ENCODE measurements around the gene KIF16B.

Gene KIF16B

DNA sequence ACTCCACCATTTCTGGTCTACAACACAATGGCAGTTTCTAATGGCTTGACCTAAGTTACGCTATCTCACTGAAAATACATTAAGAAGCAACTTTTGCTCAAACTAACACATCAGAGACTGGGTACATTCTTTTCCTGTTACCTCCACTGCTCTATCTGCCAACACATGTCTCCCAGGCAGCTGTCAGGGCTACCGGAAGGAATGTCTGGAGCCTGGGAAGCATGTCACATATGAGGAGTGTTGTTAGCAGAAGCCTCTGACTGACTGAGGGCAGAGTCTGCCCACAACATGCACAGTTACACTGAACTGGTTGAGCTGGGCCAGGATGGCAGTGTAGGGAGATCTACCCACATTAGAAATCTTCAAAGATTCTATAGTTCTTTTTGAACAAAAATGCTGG, 264.5 kb downstream of the KIF16B start:
- intact Hi-C loops (cut with micrococcal nuclease): no loop called here
- Mint-ChIP-seq H3K9me3 (peaks cover 16% of the 10 kb centered on the region), H3K36me3 (ENCODE audit: low read depth) (peaks cover 24% of the 10 kb centered on the region)

GRCh38 chr20:16302818-16303217, 270.4 kb downstream of the KIF16B start:
- no peak overlapping the region for H3K4me3 Mint-ChIP-seq
- H3K27ac Mint-ChIP-seq: no peak overlapping the region
- H3K9me3 Mint-ChIP-seq: peaks cover 52% of the 10 kb centered on the region
- H3K36me3 Mint-ChIP-seq (ENCODE audit: low read depth): peaks cover 25% of the 10 kb centered on the region
- intact Hi-C loops (cut with micrococcal nuclease): no loop called here
- no peaks in the 10 kb centered on the region for H3K27me3 Mint-ChIP-seq
- H3K4me1 Mint-ChIP-seq (ENCODE audit: low read depth): no peaks in the 10 kb centered on the region

More for the DNA sequence above, 264.5 kb downstream of the KIF16B start:
- H3K4me1 Mint-ChIP-seq (ENCODE audit: low read depth): no peaks in the 10 kb centered on the region
- no peaks in the 10 kb centered on the region for H3K27me3 Mint-ChIP-seq
- no peak overlapping the region for H3K4me3 Mint-ChIP-seq
- no peak overlapping the region for H3K27ac Mint-ChIP-seq

DNA sequence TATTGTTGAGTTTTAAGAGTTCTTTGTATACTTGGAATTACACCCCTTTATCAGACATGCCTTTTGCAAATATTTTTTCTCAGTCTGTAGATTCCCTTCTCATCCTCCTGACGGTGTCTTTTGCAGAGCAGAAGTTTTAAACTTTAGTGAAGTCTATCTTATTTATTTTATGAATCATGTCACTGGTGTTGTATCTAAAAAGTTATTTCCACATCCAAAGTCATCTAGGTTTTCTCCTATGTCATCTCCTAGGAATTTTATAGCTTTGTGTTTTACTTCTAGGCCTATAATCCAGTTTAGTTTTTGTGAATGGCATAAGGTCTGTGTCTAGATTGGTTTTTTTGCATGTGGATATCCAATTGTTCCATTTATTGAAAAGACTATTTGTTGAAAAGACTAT, 271.3 kb downstream of the KIF16B start:
- Mint-ChIP-seq H3K9me3 (peaks cover 55% of the 10 kb centered on the region), H3K4me1 (ENCODE audit: low read depth) (no peaks in the 10 kb centered on the region), H3K4me3 (no peak overlapping the region), H3K27me3 (no peaks in the 10 kb centered on the region), H3K36me3 (ENCODE audit: low read depth) (peaks cover 33% of the 10 kb centered on the region), H3K27ac (no peak overlapping the region)
- intact Hi-C loops (cut with micrococcal nuclease): no loop called here

GRCh38 chr20:16299897-16300296, 273.4 kb downstream of the KIF16B start:
- Mint-ChIP-seq H3K4me3 (no peak overlapping the region), H3K27ac (no peak overlapping the region), H3K27me3 (no peaks in the 10 kb centered on the region), H3K9me3 (peaks cover 46% of the 10 kb centered on the region), H3K36me3 (ENCODE audit: low read depth) (peaks cover 40% of the 10 kb centered on the region), H3K4me1 (ENCODE audit: low read depth) (no peaks in the 10 kb centered on the region)
- intact Hi-C loops (cut with micrococcal nuclease): no loop called here

- H3K36me3 Mint-ChIP-seq (ENCODE audit: low read depth): peaks cover 28% of the 10 kb centered on the region
- no peak overlapping the region for H3K27ac Mint-ChIP-seq
Measured at GRCh38 chr20:16296931-16297330, 276.3 kb downstream of the KIF16B start.

GRCh38 chr20:16295534-16295933, 277.7 kb downstream of the KIF16B start:
- peaks cover 30% of the 10 kb centered on the region for H3K36me3 Mint-ChIP-seq (ENCODE audit: low read depth)
- no peaks in the 10 kb centered on the region for H3K27me3 Mint-ChIP-seq
- H3K4me1 Mint-ChIP-seq (ENCODE audit: low read depth): no peaks in the 10 kb centered on the region
- no peak overlapping the region for H3K27ac Mint-ChIP-seq
- peaks cover 9% of the 10 kb centered on the region for H3K9me3 Mint-ChIP-seq
- no peak overlapping the region for H3K4me3 Mint-ChIP-seq
- intact Hi-C loops (cut with micrococcal nuclease): no loop called here

More at GRCh38 chr20:16296931-16297330, 276.3 kb downstream of the KIF16B start:
- peaks cover 22% of the 10 kb centered on the region for H3K9me3 Mint-ChIP-seq
- H3K4me3 Mint-ChIP-seq: no peak overlapping the region
- H3K4me1 Mint-ChIP-seq (ENCODE audit: low read depth): no peaks in the 10 kb centered on the region
- intact Hi-C loops (cut with micrococcal nuclease): no loop called here
- H3K27me3 Mint-ChIP-seq: no peaks in the 10 kb centered on the region

DNA sequence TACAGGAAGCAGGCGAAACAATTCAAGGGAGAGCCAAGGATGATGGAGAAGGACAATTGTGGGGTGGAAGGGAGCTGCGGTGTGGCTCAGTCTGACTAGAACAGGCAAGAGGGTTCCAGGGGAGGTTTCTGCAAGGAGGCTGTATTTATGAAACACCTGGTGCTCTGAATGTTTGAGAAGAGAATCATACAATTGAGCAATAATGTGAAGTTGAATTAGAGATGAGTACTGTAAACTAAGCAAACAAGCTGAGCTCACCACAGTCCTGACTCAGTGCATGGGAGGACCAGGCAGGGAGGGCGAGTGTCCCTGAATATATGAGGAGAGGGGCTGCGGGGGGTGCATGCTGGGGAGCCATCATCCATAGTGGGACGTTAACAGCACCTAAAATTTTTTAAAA, 279.7 kb downstream of the KIF16B start:
- no peaks in the 10 kb centered on the region for H3K27me3 Mint-ChIP-seq
- H3K27ac Mint-ChIP-seq: no peak overlapping the region
- H3K9me3 Mint-ChIP-seq: peaks cover 8% of the 10 kb centered on the region
- no peak overlapping the region for H3K4me3 Mint-ChIP-seq
- H3K4me1 Mint-ChIP-seq (ENCODE audit: low read depth): no peaks in the 10 kb centered on the region
- H3K36me3 Mint-ChIP-seq (ENCODE audit: low read depth): peaks cover 28% of the 10 kb centered on the region
- intact Hi-C loops (cut with micrococcal nuclease): loop anchor here (5.0 kb wide), 1 partner anchor 61 kb away; no protein-coding TSS in a partner anchor

GRCh38 chr20:16292226-16292880, 280.9 kb downstream of the KIF16B start:
- Mint-ChIP-seq H3K36me3 (ENCODE audit: low read depth) (peaks cover 16% of the 10 kb centered on the region), H3K4me3 (no peak overlapping the region), H3K27ac (no peak overlapping the region), H3K27me3 (no peaks in the 10 kb centered on the region), H3K4me1 (ENCODE audit: low read depth) (no peaks in the 10 kb centered on the region), H3K9me3 (no peaks in the 10 kb centered on the region)
- intact Hi-C loops (cut with micrococcal nuclease): loop anchor here (5.0 kb wide), 1 partner anchor 60 kb away; no protein-coding TSS in a partner anchor

GRCh38 chr20:16290358-16290757, 282.9 kb downstream of the KIF16B start:
- H3K4me1 Mint-ChIP-seq (ENCODE audit: low read depth): no peaks in the 10 kb centered on the region
- H3K36me3 Mint-ChIP-seq (ENCODE audit: low read depth): peaks cover 10% of the 10 kb centered on the region
- no peaks in the 10 kb centered on the region for H3K9me3 Mint-ChIP-seq
- H3K4me3 Mint-ChIP-seq: no peak overlapping the region
- intact Hi-C loops (cut with micrococcal nuclease): loop anchor here (5.0 kb wide), 1 partner anchor 58 kb away; no protein-coding TSS in a partner anchor
- no peak overlapping the region for H3K27ac Mint-ChIP-seq
- no peaks in the 10 kb centered on the region for H3K27me3 Mint-ChIP-seq

DNA sequence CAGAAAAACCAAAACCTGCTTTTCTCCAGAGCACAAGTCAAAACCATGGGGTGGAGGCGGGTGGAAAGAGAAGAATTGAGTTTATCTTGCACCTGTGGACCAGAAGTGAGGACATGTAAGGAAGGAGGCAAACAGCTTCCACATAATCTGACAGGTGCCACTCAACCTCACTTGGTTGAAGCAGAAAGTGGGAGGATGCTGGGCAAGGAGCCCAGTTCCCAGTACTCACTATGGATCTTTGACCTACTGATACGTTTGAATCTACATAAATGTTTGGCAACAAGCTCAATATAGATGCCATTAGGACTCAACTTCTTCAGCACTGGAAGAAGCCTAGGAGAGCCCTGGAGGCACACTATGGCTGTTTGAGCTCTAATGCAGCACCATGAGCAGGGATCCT, 285.5 kb downstream of the KIF16B start:
- H3K27me3 Mint-ChIP-seq: no peaks in the 10 kb centered on the region
- H3K27ac Mint-ChIP-seq: no peak overlapping the region
- intact Hi-C loops (cut with micrococcal nuclease): no loop called here
- H3K36me3 Mint-ChIP-seq (ENCODE audit: low read depth): peaks cover 21% of the 10 kb centered on the region
- peaks cover 9% of the 10 kb centered on the region for H3K9me3 Mint-ChIP-seq
- no peak overlapping the region for H3K4me3 Mint-ChIP-seq
- peaks cover 9% of the 10 kb centered on the region for H3K4me1 Mint-ChIP-seq (ENCODE audit: low read depth)

DNA sequence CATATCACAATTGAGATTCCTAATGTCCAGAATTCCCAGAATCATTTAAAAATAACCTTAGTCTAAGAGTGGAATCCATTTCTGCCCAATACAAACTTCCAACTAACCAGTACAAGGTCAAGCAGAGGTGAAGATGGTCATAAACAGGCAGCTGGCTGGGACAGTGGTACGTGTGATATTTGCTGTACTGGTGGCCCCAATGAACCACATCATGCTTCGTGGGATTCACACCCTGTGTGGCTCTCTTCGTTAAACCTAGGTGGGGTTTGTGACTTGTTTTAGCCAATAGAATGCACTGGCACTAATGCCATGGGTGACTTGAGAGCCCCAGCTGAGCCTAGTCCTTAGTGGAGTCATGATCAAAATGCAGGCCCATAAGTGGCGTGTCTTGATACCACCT, 286.6 kb downstream of the KIF16B start:
- intact Hi-C loops (cut with micrococcal nuclease): no loop called here
- H3K9me3 Mint-ChIP-seq: peaks cover 14% of the 10 kb centered on the region
- H3K27ac Mint-ChIP-seq: no peak overlapping the region
- H3K4me1 Mint-ChIP-seq (ENCODE audit: low read depth): peaks cover 9% of the 10 kb centered on the region
- no peaks in the 10 kb centered on the region for H3K27me3 Mint-ChIP-seq
- H3K36me3 Mint-ChIP-seq (ENCODE audit: low read depth): peaks cover 29% of the 10 kb centered on the region
- H3K4me3 Mint-ChIP-seq: no peak overlapping the region

GRCh38 chr20:16284385-16285100, 288.7 kb downstream of the KIF16B start:
- Mint-ChIP-seq H3K36me3 (ENCODE audit: low read depth) (peaks cover 26% of the 10 kb centered on the region), H3K9me3 (peaks cover 14% of the 10 kb centered on the region), H3K27ac (no peak overlapping the region), H3K4me3 (no peak overlapping the region), H3K4me1 (ENCODE audit: low read depth) (peaks cover 9% of the 10 kb centered on the region), H3K27me3 (no peaks in the 10 kb centered on the region)
- intact Hi-C loops (cut with micrococcal nuclease): no loop called here

GRCh38 chr20:16283978-16284377, 289.3 kb downstream of the KIF16B start:
- peaks cover 9% of the 10 kb centered on the region for H3K4me1 Mint-ChIP-seq (ENCODE audit: low read depth)
- H3K27me3 Mint-ChIP-seq: no peaks in the 10 kb centered on the region
- intact Hi-C loops (cut with micrococcal nuclease): no loop called here
- peaks cover 14% of the 10 kb centered on the region for H3K9me3 Mint-ChIP-seq
- no peak overlapping the region for H3K27ac Mint-ChIP-seq
- H3K4me3 Mint-ChIP-seq: no peak overlapping the region
- peaks cover 26% of the 10 kb centered on the region for H3K36me3 Mint-ChIP-seq (ENCODE audit: low read depth)

- peaks cover 9% of the 10 kb centered on the region for H3K4me1 Mint-ChIP-seq (ENCODE audit: low read depth)
- H3K27ac Mint-ChIP-seq: no peak overlapping the region
- H3K9me3 Mint-ChIP-seq: peaks cover 14% of the 10 kb centered on the region
- H3K36me3 Mint-ChIP-seq (ENCODE audit: low read depth): peaks cover 26% of the 10 kb centered on the region
- no peaks in the 10 kb centered on the region for H3K27me3 Mint-ChIP-seq
- no peak overlapping the region for H3K4me3 Mint-ChIP-seq
- intact Hi-C loops (cut with micrococcal nuclease): no loop called here
Measured at GRCh38 chr20:16283307-16283706, 289.9 kb downstream of the KIF16B start.

Measured in dendritic cell treated with granulocyte-macrophage colony-stimulating factor and Interleukin-4, amounts not matched to agents 40 ng/mL and 50 ng/mL, for 4 days (primary cell).